BJ (cell line): ENCODE data around the gene DCLK1. TPM values are rescaled to one million over a fixed set of nuclear protein-coding genes. Genes with fewer than 3 reads are reported as not detected.

Experiments
- CTCF ChIA-PET: fragments of 350-600 bp; formaldehyde crosslinking; extraction: SDS; loops from one replicate; lab custom pipeline; 2021; ENCODE audit warnings: antibody characterized with exemption, inconsistent platforms; lab: Yijun Ruan, JAX
- POLR2A ChIA-PET: fragments of 300-600 bp; sonication (Branson Sonifier 250); formaldehyde crosslinking; extraction: SDS; loops from one replicate; lab custom pipeline; 2021; ENCODE audit warnings: antibody characterized with exemption; lab: Charles Lee
- DNase-seq: peaks from one replicate; pipeline ENCODE4 v3.0.0-alpha.2; 2011; ENCODE audit warnings: low read depth
- H3K27me3 ChIP-seq: 2 replicates; pipeline ENCODE4 v1.6.0; 2011; ENCODE audit warnings: low read length; ENCODE audit not compliant: control insufficient read depth, insufficient read depth
- H3K36me3 ChIP-seq: 2 replicates; pipeline ENCODE4 v1.5.1; 2011; ENCODE audit warnings: low read length; ENCODE audit not compliant: control insufficient read depth, insufficient read depth
- H3K4me3 ChIP-seq: 2 replicates; pipeline ENCODE4 v1.5.1; 2011; ENCODE audit warnings: low read depth, mild to moderate bottlenecking, control low read depth, low read length
- polyA plus RNA-seq: library from polyadenylated mRNA; depleted of rRNA; stranded (reverse); fragments of >200 nt; gene quantifications from 2 replicates; pipeline ENCODE4 v1.2.3, GENCODE V29; 2011
- TF ChIP-seq, protein P1 (sequence below): IDR thresholded peaks from 2 replicates; pipeline ENCODE4 v1.5.1; 2011; ENCODE audit warnings: low read depth, mild to moderate bottlenecking, control low read depth, inconsistent platforms, low read length, moderate library complexity; ENCODE audit not compliant: insufficient read depth

DCLK1 gene
- polyA plus RNA-seq, 1 experiment, result 1.1 TPM

- POLR2A ChIA-PET, result no interaction called here
- TF ChIP-seq, protein P1, sequence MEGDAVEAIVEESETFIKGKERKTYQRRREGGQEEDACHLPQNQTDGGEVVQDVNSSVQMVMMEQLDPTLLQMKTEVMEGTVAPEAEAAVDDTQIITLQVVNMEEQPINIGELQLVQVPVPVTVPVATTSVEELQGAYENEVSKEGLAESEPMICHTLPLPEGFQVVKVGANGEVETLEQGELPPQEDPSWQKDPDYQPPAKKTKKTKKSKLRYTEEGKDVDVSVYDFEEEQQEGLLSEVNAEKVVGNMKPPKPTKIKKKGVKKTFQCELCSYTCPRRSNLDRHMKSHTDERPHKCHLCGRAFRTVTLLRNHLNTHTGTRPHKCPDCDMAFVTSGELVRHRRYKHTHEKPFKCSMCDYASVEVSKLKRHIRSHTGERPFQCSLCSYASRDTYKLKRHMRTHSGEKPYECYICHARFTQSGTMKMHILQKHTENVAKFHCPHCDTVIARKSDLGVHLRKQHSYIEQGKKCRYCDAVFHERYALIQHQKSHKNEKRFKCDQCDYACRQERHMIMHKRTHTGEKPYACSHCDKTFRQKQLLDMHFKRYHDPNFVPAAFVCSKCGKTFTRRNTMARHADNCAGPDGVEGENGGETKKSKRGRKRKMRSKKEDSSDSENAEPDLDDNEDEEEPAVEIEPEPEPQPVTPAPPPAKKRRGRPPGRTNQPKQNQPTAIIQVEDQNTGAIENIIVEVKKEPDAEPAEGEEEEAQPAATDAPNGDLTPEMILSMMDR, result no peak
- CTCF ChIA-PET, result no interaction called here
- DNase-seq, result no peak
- Histone ChIP-seq H3K4me3 (peak overlapping the region; percentile 3; the same call in 1 of the 2 replicates), H3K27me3 (peaks cover 2% of the 10 kb centered on the region; the same call in 1 of the 2 replicates), H3K36me3 (no peaks in the 10 kb centered on the region)
Measured at GRCh38 chr13:36154567-36155291, 23.5 kb upstream of the DCLK1 start.

DNA sequence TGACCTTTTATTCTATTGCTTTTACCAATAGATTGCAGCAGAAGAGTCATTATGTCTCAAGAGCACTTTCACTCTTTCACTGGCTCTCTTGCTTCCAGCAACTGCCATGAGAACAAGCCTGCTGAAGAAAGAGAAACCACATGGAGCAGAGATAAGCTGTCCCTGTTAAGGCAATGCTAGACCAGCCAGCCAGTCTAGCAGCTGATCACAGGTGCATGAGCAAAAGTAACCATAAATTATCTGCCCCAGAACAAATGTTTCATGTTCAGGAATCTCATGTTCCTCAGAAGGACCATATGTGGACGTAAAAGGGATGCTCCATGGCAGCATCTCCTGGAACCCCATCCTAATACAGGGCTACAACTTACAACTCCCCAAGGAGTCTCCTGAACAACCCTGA lies 20.4 kb upstream of the DCLK1 start:
- CTCF ChIA-PET, result interaction anchor here (1.5 kb wide), 1 partner anchor 63 kb away, joined by 3 read pairs; no protein-coding TSS in a partner anchor
- Histone ChIP-seq H3K36me3 (no peaks in the 10 kb centered on the region), H3K27me3 (peaks cover 2% of the 10 kb centered on the region; the same call in 1 of the 2 replicates), H3K4me3 (no peak overlapping the region)
- TF ChIP-seq, protein P1, result no peak
- DNase-seq, result no peak
- POLR2A ChIA-PET, result no interaction called here

GRCh38 chr13:36148446-36148845 lies 17.3 kb upstream of the DCLK1 start:
- POLR2A ChIA-PET, result no interaction called here
- Histone ChIP-seq H3K27me3 (no peaks in the 10 kb centered on the region), H3K36me3 (no peaks in the 10 kb centered on the region), H3K4me3 (no peak overlapping the region)
- TF ChIP-seq, protein P1, result no peak
- CTCF ChIA-PET, result interaction anchor here (1.0 kb wide), 1 partner anchor 13 kb away, joined by 3 read pairs; no protein-coding TSS in a partner anchor
- DNase-seq, result peak; percentile 27

DNA sequence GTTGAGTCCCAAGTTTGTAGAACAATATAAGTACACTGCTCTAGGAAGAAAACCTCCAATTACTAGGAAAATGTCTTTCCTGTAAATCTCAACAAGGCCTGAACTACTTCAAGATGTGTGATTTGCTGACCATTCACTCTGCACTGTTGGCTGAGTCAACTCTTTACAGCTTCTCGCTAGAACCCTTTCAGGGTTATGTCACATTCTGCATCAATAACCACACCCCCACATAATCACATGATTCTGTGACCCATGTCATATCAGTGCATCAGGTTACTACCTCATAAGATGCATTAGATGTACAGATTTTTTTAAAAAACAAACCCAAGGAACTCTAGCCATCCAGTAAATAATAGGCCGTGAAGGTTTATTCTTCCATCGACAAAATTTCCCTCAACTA lies 16.1 kb upstream of the DCLK1 start:
- no peak for DNase-seq
- Histone ChIP-seq H3K27me3 (no peaks in the 10 kb centered on the region), H3K4me3 (no peak overlapping the region), H3K36me3 (no peaks in the 10 kb centered on the region)
- TF ChIP-seq, protein P1, result no peak
- CTCF ChIA-PET, result no interaction called here
- POLR2A ChIA-PET, result no interaction called here

- no peak for DNase-seq
- TF ChIP-seq, protein P1, result no peak
- POLR2A ChIA-PET, result no interaction called here
- Histone ChIP-seq H3K4me3 (no peak overlapping the region), H3K36me3 (no peaks in the 10 kb centered on the region), H3K27me3 (no peaks in the 10 kb centered on the region)
- CTCF ChIA-PET, result interaction anchor here (0.6 kb wide), 1 partner anchor 199 kb away, joined by 5 read pairs; no protein-coding TSS in a partner anchor
Measured at GRCh38 chr13:36146511-36147269, 15.5 kb upstream of the DCLK1 start.
